HPDE6-E6E7 (cell line): ENCODE measurements around the gene KIF16B.

Experiments used
- DNase-seq: peaks from one replicate; pipeline ENCODE4 v3.0.0; 2011; ENCODE audit warnings: missing footprints; ENCODE audit errors: extremely low spot score

Gene KIF16B

DNA sequence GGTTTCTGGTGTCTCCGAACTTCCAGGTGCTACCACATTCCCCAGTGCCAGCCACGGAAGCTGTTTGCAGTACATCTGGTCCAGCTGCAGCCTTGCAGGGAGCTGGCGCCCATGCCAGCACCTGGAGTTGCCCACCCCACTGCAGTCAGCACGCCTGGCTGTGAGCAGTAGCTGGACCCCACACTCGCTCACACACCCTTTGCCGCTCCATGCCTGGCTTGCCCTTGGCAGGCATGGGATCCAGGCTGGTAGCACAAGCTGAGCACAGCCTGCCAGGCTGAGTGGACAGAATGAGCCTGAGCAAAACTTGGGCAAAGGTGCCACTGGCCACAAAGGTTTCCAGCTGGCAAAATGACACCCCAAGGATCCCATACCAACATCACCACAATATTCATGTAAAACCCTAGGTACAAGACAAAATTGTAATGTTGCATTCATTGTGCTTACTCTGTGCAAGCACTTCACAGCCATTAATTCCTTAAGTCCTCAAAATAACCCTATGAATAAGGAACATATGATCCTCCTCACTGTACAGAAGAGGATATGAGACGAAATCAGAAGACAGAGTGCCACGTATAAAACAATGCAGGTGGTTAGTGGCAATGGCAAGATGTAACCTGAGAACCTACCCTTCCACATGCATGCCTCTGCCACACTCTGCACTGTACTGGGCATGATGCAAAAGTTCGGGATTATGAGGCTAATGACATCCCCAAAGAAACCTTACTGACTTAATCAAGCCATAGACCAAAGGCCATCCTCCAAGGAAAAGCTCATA lies 18.3 kb downstream of the KIF16B start:
- DNase-seq: no peak

DNA sequence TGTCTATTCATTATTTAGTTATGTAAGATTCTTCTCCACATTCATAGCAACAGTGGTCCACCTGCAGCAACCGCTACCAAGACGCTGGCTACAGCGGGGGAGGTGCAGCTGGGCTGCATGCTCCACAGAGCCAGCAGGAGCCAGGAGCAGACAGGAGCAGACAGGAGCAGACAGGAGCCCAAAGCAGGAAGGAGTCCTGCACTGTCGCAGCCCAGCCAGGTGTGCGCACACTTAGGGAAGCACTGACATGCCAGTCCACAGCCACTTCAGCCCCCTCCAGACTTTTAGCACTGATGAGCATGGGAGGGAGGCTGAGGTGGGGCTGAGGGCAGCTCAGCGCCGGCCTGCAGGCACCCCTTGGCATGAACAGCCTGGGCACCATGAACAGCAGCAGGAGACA lies 19.6 kb downstream of the KIF16B start:
- DNase-seq: no peak

DNA sequence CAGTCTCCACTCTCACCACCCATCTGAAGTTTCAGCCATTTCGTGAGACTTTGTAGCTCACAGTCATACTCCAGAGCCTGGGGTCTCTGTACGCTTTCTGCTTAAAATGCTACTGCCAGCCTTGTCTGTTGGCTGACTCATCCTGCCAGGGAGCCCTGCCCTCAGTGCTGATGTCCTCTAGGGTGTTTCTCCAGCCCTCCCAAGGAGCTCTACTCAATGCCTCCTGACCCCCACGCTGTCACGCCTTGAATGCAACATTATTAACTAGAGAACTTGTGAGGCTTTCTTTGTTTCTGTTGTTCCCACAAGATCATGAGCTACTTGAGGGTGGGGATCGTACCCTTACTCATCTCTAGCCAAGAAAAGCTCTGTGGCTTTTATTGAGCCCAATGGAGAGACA lies 20.1 kb downstream of the KIF16B start:
- no peak for DNase-seq

DNA sequence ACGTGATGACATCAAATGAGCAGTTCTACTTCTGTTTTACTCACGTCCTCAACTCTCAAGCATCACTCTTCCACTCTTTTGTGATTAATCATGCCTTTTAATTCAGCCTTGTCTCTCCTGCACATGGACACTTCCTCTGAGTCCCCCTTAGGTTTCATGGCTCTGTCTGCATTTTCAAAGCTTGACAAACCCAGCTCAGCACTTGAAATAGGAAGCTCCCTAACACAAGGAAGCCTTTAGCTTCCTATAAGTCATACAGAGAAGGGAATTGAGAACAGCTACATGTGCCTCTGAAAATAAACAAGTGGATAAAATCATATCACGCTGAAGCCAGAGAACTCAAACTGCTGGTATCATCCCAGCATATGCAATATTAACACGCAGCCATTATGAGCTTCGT lies 21.2 kb downstream of the KIF16B start:
- DNase-seq: no peak

DNA sequence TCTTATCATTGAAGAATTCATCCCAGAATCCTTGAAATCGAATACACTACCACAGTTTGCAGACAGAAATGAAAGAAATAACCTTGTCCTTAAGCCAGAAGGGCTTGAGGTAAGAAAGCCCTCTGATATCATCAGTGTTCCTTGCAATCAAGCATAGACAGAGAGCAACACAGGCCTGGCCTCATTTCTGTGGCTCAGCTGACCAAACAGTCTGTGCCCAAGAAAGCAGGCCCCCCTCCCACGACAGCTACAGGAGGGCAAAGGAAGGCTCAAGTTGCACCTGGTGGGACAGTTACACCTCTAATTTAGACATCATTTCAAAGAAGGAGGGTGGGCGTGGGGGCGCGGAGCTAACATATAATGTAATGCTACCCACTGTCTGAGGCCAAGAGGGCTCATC lies 21.6 kb downstream of the KIF16B start:
- DNase-seq: no peak

DNA sequence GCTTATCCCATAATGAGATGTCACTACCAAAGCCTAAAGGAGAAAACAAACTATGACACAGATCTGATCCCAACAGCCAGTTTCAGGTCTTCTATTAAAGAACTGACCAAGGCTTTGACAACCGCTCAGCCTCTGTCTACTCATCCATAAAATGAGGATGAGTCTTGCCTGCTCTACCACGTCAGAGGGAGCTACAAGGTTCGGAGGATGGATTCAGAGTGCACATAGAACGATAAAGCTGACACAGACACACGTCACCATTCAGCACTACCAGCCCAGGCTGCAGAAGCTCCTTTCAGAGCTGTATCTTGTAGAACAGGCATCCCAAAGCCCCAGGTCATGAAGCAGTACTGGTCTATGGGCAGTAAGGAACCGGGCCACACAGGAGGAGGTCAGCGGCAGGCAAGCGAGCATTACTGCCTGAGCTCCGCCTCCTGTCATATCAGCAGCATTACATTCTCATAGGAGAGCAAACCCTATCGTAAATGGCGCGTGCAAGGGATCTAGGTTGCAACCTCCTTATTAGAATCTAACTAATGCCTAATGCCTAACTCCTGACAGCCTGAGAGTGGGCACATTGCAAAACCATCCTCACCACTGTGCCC lies 25.1 kb downstream of the KIF16B start:
- DNase-seq: no peak

DNA sequence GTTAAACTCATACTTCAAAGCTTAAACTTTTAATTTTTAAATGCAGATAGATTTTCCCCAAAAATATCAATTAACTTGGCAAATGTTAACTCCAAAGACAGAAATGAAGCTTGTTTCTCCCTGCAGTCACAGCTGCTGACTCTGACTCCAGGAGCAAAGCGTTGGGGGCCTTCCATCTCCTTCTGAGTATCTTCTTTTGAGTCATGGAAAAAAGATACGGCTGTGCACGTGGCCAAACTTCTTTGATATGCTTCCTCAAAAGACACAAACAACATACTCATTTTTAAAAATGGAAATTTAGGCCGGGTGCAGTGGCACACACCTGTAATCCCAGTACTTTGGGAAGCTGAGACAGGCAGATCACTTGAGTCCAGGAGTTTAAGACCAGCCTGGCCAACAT lies 28.3 kb downstream of the KIF16B start:
- DNase-seq: no peak

DNA sequence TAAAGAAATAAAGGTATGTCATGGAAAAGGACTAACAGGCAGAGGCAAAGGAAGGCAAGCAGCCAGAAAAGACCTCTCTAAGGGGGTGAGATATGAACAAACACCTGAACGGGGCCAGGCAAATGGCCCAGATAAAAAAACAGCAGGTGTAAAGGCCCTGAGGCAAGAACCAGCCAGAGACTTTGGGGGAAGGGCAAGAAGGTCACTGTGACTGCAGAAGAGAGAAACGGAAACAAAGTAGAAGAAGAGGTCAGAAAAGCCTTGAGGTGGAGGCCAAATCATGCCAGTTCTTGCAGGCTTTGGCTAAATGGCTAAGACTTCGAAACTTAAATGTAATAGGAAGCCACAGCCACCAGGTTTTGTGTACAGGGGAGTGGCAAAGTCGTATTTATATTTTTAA lies 30.8 kb downstream of the KIF16B start:
- DNase-seq: no peak

DNA sequence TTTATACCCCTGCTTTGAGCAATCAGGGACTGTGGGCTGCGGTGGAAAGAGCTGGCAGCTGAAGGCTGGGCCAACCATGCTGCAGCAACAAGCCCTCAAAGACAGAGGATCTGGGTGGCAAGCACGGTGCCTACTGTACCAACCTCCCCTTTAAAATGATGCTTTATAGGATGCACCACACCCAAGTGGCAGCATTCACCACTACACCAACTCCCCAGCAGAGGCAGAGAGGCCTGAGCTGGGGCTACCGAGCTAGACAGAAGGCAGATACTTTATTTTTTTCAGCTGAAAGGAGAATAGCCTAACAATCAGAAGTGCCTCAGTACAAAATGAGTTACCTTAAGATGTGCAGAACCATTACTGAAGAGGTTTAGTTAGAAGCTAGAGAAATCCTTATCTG lies 31.4 kb downstream of the KIF16B start:
- DNase-seq: no peak

DNA sequence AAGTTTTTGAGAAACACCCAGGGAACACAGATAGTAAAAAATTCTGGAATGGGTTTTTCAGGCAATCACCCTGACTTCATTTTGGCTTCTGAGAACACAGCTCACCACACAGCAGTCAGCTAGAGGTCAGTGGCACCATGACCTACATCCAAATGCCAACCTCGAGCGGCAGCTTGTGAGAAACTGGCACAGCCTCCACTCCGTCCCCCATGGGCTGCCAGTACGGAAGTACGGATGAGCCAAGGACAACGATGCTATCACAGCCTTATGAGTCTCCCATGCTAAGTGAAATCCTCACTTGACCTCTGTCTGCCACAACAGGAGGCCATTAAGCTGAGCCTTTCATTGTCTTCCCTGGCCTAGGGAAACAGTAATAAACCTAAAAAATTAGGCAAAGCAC lies 32.0 kb downstream of the KIF16B start:
- no peak for DNase-seq

DNA sequence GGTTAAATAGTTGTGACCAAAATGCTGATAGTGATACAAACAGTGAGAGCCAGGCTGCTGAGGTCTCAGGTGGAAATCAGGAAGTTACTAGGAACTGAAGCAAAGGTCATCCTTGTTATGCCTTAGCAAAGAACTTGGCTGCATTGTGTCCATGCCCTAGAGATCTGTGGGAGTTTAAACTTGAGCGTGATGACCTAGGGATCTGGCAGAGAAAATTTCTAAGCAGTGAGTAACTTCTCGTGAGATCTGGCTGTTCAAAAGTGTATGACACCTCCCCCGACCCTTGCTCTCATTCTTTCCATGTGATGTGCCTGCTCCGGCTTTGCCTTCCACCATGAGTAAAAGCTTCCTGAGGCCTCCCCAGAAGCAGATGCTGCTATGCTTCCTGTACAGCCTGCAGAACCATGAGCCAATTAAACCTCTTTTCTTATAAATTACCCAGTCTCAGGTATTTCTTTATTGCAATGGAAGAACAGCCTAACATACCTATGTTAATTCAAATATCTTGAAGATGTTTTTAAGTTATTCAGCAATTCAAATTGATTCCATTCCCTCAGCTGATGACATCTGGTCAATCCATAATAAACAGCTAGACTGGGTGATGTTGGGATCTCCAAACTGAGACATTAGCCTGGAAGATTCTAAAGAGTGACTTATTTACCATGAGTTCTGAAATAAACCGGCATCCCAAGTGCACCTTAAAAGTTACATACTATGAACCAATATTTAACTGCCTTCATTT lies 33.8 kb downstream of the KIF16B start:
- DNase-seq: no peak

DNA sequence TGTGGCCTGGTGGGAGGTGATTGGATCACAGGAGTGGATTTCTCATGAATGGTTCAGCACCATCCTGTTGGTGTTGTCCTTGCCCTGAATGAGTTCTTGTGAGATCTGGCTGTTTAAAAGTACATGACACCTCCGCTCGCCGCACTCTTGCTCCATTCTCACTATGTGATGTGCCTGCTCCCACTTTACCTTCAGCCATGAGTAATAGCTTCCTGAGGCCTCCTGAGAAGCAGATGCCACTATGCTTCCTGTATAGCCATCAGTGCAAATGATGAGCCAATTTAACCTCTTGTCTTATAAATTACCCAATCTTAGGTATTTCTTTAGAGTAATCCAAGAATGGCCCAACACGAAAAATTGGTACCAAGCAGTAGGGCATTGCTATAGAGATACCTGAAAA lies 34.5 kb downstream of the KIF16B start:
- DNase-seq: no peak

DNA sequence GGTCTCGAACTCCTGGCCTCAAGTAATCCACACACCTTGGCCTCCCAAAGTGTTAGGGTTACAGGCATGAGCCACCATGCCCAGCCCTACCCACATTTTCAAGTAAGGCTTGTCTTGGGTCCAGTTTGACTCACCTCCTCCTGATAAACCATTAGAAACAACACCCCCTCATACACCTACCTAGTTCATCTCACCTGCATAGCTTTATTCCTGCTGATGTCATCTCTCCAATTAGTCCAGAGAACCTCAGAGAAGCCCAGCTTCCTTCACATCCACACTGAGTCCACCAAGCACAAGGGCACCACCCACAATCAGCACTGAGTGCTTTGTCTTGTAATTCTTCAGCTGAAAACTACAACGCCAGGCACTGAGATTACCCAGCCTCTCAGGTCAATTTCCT lies 35.3 kb downstream of the KIF16B start:
- DNase-seq: no peak

DNA sequence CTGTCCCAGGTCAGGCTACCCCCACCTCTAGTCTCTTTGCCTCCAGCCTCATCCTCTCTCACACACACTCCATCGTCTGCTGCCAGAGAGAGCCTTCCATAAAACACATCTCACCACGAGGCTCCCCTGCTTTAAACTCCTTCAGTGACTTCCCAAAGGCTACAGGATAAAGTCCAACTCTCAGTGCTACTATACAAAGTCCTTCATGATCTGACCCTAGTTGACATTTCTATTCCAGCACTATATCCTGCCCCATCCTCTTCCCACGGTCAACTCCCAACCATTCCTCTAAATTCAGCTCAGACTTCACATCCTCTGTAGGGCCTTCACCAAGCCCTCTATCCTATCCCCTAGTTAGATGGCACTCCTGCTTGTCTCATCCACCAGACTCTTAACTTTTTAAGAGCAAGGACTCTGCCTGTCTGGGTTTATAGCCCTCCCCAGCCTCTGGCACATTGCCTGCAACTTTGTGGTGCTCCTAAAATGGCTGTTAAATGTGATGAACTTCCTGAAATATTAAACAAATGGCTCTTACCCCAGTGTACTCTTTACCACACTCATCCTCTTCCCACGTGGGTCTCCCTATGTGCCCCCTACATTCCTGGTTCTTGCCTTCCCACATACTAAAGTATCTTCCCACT lies 36.1 kb downstream of the KIF16B start:
- DNase-seq: no peak

DNA sequence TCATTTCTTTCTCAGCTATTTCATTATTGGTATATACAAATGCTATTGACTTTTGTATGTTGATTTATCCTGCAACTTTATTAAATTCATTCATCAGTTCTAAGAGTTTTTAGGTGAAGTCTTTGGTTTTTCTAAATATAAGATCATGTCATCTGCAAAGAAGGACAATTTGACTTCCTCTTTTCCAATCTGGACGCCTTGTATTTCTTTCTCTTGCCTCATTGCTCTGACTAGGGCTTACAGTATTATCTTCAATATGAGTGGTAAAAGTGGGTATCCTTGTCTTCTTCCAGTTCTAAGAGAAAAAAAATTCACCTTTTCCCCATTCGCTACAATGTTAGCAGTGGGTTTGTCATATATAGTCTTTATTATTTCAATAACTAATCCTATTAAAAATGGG lies 38.0 kb downstream of the KIF16B start:
- no peak for DNase-seq

DNA sequence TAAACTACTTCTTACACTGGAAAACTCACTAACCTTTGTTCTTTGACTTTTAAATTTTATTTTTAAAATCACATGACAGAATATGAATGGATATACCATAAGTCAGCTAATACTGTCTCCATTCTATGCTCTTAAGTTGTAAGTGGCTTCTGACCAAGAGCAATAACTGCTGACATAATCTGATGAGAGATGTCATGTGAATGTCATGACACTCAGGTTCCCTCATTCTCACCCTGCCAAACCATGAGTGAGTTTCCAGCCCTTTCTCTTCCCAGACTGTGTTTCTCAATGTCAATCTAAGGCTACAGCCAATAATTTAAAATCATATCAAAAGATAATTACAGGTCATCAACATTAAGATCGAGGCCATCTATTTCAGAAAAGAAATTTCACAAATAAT lies 39.7 kb downstream of the KIF16B start:
- DNase-seq: no peak

DNA sequence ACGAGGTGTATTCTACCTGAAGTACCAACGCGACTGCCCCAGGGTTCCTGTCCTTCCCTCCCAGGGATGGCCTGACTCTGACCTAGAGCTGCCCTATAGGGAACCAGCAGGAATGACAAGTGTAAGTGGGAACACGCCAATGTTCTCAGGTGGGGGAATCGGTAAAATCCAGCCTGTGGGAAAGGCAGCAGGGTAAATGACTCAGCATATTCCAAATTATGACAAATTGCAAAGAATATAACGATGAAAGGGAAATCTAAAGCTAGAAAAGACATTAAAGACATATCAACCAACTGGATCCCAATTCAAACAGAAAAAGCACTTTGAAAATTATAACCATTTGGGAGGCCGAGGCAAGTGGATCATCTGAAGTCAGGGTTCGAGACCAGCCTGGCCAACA lies 41.8 kb downstream of the KIF16B start:
- no peak for DNase-seq

DNA sequence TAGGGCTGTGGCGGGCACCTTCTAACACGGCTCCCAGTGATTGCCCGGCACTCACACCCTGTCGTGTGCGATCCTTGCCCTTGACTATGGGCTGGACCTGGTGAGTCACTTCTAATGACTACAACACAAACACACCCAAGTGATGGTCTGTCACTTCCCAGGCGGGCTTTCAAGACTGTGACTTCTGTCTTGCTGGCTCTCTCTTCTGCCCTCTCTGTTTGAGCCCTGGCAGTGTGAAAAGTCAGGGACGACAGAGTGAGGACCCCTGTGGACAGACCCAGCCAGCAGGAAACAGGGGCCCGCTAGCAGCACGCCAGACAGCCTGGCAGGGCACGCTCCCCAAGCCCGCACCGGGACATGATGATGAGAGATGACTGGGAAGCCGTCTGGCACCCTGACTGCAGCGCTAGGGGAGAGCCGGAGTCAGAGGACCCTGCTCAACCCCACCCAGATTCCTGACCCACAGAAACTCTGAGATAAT lies 43.0 kb downstream of the KIF16B start:
- DNase-seq: peak; percentile 87

DNA sequence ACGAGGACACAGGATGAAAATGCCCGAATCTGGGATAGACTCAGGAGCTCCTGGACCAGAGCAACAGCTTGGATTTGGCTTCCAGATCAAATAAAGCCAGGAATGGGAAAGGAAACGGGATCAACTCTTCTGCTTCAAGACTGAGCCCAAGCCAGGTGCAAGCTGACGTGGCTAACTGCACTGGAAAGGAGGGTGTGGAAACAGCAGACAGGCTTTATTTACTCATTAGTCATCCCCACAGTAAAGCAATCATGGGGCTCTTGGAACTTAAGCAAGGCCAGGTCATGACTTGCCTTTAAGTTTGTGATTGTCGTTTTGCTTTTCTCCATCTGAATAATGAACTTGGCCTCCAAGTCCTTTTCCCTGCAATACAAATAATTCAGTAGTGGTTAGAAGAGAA lies 45.2 kb downstream of the KIF16B start:
- DNase-seq: peak; percentile 100

DNA sequence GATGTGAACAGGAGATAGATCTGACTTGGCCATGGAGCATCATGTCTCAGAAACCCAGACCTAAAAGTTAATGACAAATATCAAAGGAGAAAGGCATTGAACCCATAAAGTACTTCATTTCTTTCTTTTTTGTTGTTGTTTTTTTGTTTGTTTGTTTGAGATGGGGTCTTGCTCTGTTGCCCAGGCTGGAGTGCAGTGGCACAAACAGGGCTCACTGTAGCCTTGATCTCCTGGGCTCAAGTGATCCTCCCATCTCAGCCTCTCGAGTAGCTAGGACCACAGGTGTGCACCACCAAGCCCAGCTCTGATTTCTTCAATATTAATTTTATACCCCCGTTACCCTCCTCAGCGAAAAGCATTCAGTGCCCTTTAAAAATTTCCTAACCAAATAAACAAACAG lies 45.8 kb downstream of the KIF16B start:
- no peak for DNase-seq

DNA sequence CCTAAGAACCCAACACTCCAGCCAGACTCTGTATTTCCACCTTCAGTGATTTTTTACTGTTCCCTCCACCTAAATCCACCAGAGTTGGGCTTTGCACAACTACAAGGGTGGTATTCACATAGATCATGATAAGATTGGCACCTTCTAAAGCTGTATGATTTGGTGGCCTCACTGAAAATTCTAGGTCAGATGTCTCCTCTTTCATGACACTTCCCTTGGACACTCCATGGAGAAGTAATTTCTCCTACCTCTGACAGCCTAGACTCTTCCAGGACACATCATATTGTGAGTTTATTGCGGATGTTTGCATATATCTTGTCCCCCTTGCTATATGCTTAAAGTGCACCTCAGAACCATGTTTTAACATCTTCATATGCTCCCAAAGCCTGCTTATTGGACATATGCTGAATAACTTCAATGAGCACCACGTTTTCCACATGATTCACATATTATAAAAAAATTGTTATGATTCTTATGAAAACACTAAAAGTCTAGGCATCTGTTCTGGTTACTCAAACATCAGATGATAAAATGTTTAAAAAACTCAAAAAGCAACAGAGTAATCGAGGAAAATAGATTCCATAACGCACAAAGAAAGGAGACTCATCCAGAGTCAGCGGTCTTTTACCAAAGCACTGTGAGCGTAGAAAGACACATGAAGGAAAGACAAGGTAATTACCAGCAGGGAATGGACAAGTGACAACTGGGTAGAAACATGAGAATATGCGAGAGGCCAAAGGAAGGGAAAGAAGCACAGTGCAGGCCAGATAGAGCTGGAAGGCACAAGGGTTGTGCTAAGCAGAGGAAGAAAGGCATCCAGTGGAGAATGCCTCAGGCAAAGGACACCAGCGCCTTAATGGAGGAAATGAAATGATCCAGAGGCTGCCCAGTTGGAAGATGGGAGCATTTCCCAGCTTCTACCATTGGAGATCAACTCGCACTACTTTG lies 46.5 kb downstream of the KIF16B start:
- DNase-seq: no peak
